ENCODE measurements around the gene DERL3.

DERL3 gene

DNA sequence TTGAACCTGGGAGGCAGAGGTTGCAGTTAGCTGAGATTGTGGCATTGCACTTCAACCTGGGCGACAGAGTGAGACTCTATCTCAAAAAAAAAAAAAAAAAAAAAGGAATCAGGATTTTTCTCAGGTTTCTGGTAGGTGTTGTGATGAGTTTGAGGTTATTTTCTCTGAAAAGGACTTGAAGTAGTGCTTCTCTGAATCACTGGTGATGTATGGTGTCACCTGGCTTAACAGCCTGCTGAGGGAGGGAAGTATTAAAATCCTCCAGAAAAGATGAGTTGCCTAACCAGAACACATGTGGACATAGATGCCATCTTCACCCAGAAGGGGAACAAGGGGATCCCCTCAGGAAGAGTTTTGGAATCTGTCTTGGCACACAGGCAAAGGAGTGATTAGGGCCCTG lies 32.0 kb downstream of the DERL3 start:
- Histone ChIP-seq H3K9me3 (ENCODE audit: severe bottlenecking) (no peaks in the 10 kb centered on the region), H3K36me3 (peaks cover 72% of the 10 kb centered on the region), H3K4me3 (ENCODE audit: low read depth, low read length) (no peak overlapping the region), H3K27me3 (ENCODE audit: insufficient read depth, low read depth, severe bottlenecking) (no peaks in the 10 kb centered on the region), H3K27ac (no peak overlapping the region)
- no peak for DNase-seq
- TF ChIP-seq, protein P1, sequence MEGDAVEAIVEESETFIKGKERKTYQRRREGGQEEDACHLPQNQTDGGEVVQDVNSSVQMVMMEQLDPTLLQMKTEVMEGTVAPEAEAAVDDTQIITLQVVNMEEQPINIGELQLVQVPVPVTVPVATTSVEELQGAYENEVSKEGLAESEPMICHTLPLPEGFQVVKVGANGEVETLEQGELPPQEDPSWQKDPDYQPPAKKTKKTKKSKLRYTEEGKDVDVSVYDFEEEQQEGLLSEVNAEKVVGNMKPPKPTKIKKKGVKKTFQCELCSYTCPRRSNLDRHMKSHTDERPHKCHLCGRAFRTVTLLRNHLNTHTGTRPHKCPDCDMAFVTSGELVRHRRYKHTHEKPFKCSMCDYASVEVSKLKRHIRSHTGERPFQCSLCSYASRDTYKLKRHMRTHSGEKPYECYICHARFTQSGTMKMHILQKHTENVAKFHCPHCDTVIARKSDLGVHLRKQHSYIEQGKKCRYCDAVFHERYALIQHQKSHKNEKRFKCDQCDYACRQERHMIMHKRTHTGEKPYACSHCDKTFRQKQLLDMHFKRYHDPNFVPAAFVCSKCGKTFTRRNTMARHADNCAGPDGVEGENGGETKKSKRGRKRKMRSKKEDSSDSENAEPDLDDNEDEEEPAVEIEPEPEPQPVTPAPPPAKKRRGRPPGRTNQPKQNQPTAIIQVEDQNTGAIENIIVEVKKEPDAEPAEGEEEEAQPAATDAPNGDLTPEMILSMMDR (IDR thresholded peaks at IDR 0.05; ENCODE audit: low read depth, low read length): no peak

DNA sequence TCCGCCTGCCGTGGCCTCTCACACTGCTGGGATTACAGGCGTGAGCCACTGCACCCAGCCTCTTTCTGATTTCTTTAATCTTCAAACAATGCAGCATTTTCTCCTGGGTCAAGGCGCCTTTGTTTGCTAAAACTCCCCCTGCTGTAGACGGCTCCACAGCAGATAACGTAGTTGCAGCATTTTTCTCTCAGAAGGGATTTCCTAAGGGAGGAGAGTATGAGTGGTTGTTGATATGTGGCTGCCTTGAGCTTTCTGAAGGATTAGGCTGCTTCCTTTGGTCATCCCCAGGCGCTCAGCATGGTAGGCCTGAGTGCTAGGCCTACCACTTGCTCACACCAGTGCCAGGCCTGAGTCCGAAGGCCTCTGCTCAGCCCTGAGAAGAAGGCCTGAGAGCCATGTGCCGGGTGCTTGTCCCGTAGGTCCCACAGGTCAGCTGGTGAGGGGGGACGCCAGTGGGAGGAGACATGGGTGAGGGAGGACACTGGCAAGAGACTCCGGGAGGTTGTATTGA lies 34.0 kb downstream of the DERL3 start:
- TF ChIP-seq, protein P1 (IDR thresholded peaks at IDR 0.05; ENCODE audit: low read depth, low read length): no peak
- peaks cover 75% of the 10 kb centered on the region for H3K36me3 ChIP-seq
- no peak overlapping the region for H3K4me3 ChIP-seq (ENCODE audit: low read depth, low read length)
- no peaks in the 10 kb centered on the region for H3K27me3 ChIP-seq (ENCODE audit: insufficient read depth, low read depth, severe bottlenecking)
- peak; percentile 63 for DNase-seq
- H3K9me3 ChIP-seq (ENCODE audit: severe bottlenecking): no peaks in the 10 kb centered on the region
- peak overlapping the region; percentile 70 for H3K27ac ChIP-seq

DNA sequence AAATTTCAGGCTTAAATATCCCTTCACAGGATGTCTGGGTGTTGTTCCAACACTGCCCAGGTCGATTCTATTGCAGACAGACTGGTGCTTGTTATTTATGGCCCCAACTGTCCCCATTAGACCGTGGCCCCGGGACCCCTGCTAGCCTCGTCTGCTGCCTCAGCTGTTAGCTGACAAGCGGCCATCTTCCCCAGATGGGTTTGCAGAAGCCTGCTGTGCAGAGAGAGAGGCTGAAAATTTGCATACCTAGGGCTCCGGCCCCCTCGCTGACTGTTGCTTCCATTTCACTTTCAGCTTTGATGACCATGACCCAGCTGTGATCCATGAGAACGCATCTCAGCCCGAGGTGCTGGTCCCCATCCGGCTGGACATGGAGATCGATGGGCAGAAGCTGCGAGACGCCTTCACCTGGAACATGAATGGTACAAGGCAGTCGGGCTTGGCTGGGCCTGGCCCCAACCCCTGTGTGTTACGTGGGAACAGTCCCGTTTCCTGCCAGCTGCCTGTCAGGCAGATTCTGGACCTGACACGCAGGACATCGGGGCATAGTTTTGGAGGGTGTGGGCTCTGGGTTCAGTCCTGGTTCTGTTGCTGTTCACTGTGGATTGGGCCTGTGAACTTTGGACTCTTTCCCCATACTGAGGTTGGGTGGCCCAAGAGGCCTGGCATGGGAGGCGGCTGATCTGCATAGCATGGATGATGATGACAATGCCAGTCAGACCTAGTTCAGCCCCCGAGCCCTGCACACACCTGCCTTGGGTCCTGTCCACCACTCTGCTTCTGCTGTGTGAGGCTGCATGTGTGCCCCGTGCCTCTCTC lies 35.6 kb downstream of the DERL3 start:
- no peak overlapping the region for H3K27ac ChIP-seq
- no peak overlapping the region for H3K4me3 ChIP-seq (ENCODE audit: low read depth, low read length)
- H3K9me3 ChIP-seq (ENCODE audit: severe bottlenecking): no peaks in the 10 kb centered on the region
- no peaks in the 10 kb centered on the region for H3K27me3 ChIP-seq (ENCODE audit: insufficient read depth, low read depth, severe bottlenecking)
- H3K36me3 ChIP-seq: peaks cover 83% of the 10 kb centered on the region
- TF ChIP-seq, protein P1 (IDR thresholded peaks at IDR 0.05; ENCODE audit: low read depth, low read length): no peak
- DNase-seq: no peak

DNA sequence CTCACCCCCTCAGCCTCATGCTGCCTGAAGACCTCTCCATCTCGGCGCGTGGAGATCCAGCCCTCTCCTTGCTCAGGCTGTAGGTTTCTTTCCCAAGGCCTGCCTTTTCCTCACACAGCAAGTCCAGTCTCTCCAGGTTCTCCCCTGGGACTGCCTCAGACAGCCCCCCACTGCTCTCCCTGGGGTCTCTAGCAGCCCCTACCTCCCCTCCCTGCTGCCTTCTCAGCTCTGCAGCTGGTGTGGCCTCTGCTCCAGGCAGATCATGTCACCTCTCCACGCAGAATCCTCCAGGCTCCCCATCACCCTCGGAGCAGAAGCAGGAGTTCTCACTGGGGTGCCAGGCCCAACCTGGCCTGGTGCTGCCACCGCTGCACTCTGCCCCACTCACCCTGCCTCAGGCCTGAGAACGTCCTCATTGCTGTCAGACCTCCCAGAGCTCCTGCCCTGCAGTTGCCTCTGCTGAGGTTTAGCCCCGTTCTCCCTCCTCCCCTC lies 36.9 kb downstream of the DERL3 start:
- H3K4me3 ChIP-seq (ENCODE audit: low read depth, low read length): no peak overlapping the region
- no peaks in the 10 kb centered on the region for H3K27me3 ChIP-seq (ENCODE audit: insufficient read depth, low read depth, severe bottlenecking)
- H3K9me3 ChIP-seq (ENCODE audit: severe bottlenecking): no peaks in the 10 kb centered on the region
- H3K36me3 ChIP-seq: peaks cover 87% of the 10 kb centered on the region
- TF ChIP-seq, protein P1 (IDR thresholded peaks at IDR 0.05; ENCODE audit: low read depth, low read length): no peak
- DNase-seq: no peak
- H3K27ac ChIP-seq: no peak overlapping the region

DNA sequence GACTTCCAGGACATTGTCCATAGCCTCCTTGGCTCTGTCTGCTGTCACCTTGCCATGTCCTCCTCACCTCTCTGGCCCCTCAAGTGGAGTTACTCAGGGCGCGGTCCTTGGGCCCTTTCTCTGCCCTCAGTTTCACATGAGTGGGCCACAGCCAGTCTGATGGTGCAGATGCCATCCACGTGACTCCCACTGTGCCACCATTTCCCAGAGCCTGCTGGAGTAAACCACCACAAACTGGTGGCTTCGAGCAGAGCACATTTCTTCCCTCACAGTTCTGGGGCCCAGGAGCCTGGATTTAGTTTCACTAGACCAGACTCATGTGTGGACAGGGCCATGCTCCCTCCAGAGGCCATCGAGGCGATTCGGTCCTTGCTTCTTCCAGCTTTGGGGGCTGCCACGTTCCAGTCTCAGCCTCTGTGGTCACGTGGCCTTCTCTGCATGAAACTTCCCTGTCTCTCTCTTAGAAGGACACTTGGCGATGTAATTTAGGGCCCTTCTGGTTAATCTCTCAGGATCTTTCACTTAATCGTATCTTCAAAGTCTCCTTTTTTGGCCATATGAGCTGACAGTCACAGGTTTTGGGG lies 37.5 kb downstream of the DERL3 start:
- Histone ChIP-seq H3K27ac (no peak overlapping the region), H3K36me3 (peaks cover 87% of the 10 kb centered on the region), H3K27me3 (ENCODE audit: insufficient read depth, low read depth, severe bottlenecking) (no peaks in the 10 kb centered on the region), H3K9me3 (ENCODE audit: severe bottlenecking) (no peaks in the 10 kb centered on the region), H3K4me3 (ENCODE audit: low read depth, low read length) (no peak overlapping the region)
- TF ChIP-seq, protein P1 (IDR thresholded peaks at IDR 0.05; ENCODE audit: low read depth, low read length): no peak
- DNase-seq: no peak

Data from WERI-Rb-1 (cell line).